ENCODE results near the gene GYS1.
A peak's percentile ranks its signal among the peaks of the same experiment; 100 is the strongest.
"Not testable (repeated sequence)": the region's sequence is repeated elsewhere in the genome, so short reads cannot be mapped to it uniquely, and the experiment has no call there.

GYS1 gene

GRCh38 chr19:49019242-49019932 lies 26.3 kb upstream of the GYS1 start:
- Histone ChIP-seq H3K4me2 (ENCODE audit: low read depth, low read length, poor library complexity, severe bottlenecking) (no peak overlapping the region), H2AFZ (ENCODE audit: low read depth, low read length, severe bottlenecking) (no peak overlapping the region), H3K9me2 (replicated peaks; ENCODE audit: insufficient read depth, low read length) (no peaks in the 10 kb centered on the region), H3K36me3 (ENCODE audit: low read length) (no peaks in the 10 kb centered on the region), H3K79me2 (ENCODE audit: insufficient read depth, low read length) (no peaks in the 10 kb centered on the region), H3K9me3 (ENCODE audit: insufficient read depth, low read length) (no peaks in the 10 kb centered on the region), H3K9ac (ENCODE audit: low read length) (no peak overlapping the region), H3K27ac (ENCODE audit: low read depth, low read length) (no peak overlapping the region), H3K4me3 (ENCODE audit: insufficient read depth, low read length, poor library complexity, severe bottlenecking) (no peak overlapping the region), H3K27me3 (ENCODE audit: low read length) (no peaks in the 10 kb centered on the region), H3F3A (ENCODE audit: insufficient read depth) (no peaks in the 10 kb centered on the region), H4K20me1 (ENCODE audit: low read depth, low read length) (no peaks in the 10 kb centered on the region)
- TF ChIP-seq, protein P1, sequence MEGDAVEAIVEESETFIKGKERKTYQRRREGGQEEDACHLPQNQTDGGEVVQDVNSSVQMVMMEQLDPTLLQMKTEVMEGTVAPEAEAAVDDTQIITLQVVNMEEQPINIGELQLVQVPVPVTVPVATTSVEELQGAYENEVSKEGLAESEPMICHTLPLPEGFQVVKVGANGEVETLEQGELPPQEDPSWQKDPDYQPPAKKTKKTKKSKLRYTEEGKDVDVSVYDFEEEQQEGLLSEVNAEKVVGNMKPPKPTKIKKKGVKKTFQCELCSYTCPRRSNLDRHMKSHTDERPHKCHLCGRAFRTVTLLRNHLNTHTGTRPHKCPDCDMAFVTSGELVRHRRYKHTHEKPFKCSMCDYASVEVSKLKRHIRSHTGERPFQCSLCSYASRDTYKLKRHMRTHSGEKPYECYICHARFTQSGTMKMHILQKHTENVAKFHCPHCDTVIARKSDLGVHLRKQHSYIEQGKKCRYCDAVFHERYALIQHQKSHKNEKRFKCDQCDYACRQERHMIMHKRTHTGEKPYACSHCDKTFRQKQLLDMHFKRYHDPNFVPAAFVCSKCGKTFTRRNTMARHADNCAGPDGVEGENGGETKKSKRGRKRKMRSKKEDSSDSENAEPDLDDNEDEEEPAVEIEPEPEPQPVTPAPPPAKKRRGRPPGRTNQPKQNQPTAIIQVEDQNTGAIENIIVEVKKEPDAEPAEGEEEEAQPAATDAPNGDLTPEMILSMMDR (IDR thresholded peaks at IDR 0.05; ENCODE audit: insufficient read depth, low read length, poor library complexity, severe bottlenecking): no peak
- TF ChIP-seq EZH2phosphoT487 (conservative IDR thresholded peaks at IDR 0.05; ENCODE audit: low read length): no peak

DNA sequence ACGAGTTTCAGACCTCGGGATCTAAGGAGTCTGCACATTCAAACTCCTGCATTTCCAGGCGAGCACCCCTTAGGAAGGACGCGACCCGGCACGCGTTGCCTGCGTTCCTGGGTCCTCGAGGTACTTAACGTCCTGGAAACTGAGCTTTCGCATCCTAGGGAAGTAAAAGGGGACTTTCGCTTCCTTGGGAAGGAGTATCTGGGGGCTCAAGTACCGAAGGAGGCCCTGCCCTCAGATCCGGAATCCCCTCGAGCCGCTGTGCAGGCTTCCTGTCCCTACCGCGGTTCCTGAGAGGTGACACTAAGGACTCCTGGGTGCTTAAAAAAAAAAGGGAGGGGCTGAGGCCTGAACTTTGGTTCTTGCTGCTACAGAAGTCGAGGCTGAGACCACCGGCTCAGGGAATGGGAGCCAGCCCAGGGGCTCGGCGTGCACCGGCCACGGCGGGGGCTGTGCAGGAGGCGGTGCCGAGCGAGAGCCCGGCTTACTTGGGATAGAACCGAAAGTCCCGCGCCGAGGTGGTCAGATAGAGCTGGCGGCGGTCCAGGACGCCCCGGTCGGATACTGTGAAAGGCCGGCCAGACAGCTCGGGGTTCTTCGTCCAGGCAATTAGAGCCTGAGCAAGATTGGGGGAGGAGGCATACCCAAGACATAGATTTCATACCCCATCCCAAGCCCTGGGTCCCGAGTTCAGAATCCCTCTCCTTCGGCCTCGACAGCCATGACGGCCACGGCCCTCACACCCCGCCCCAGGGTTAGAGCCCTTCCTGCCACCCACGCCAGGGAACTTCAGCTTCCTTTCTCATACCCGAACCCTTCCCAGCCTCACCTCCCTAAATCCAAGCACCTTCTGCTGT lies 25.5 kb upstream of the GYS1 start:
- H3K4me2 ChIP-seq (ENCODE audit: low read depth, low read length, poor library complexity, severe bottlenecking): peak overlapping the region; percentile 48
- not testable (repeated sequence) for H3K9me2 ChIP-seq (replicated peaks; ENCODE audit: insufficient read depth, low read length); H3K27me3 ChIP-seq (ENCODE audit: low read length); H3K79me2 ChIP-seq (ENCODE audit: insufficient read depth, low read length); H4K20me1 ChIP-seq (ENCODE audit: low read depth, low read length); H3K27ac ChIP-seq (ENCODE audit: low read depth, low read length); H3K4me3 ChIP-seq (ENCODE audit: insufficient read depth, low read length, poor library complexity, severe bottlenecking); H2AFZ ChIP-seq (ENCODE audit: low read depth, low read length, severe bottlenecking); H3K9me3 ChIP-seq (ENCODE audit: insufficient read depth, low read length); H3F3A ChIP-seq (ENCODE audit: insufficient read depth); H3K36me3 ChIP-seq (ENCODE audit: low read length)
- H3K9ac ChIP-seq (ENCODE audit: low read length): peak overlapping the region; percentile 32; the same call in 1 of the 2 replicates

DNA sequence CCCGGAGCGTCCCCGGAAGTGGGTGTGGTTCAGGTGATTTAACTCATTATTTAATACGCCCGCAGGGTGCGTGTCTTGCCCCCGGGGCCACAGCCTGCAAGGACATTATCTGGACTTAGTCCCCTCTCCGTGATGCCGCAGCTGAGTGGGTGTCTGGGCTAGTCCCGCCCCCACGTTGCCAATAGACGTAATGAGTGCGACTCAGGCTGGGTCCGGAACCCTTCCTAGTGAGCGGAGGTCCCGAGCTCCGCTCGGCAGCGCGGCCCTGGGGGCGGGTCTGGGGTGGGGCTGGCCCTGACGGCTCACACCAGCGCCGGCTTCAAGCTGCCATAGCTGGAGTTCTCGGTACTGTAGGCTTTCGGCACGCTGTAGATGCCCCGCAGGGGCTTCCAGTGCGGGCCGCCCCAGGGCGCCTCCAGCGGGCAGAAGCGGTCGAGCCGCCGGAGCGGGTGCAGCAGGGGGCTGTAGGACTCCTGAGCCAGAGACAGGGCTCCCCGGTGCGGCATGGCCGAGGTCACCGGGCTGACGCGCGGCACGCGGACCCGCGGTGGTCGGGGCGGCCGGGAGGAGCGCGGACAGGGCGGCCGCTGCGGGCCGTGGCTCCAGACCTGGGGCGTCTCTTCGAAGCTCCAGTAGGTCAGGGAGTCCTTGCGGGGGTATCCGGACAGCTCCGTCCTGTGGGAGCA lies 24.7 kb upstream of the GYS1 start:
- Histone ChIP-seq H2AFZ (ENCODE audit: low read depth, low read length, severe bottlenecking) (no peak overlapping the region), H3K79me2 (ENCODE audit: insufficient read depth, low read length) (no peaks in the 10 kb centered on the region), H3K4me3 (ENCODE audit: insufficient read depth, low read length, poor library complexity, severe bottlenecking) (no peak overlapping the region), H3K9me2 (replicated peaks; ENCODE audit: insufficient read depth, low read length) (no peaks in the 10 kb centered on the region), H3K9me3 (ENCODE audit: insufficient read depth, low read length) (no peaks in the 10 kb centered on the region), H3F3A (ENCODE audit: insufficient read depth) (no peaks in the 10 kb centered on the region), H4K20me1 (ENCODE audit: low read depth, low read length) (no peaks in the 10 kb centered on the region), H3K4me2 (ENCODE audit: low read depth, low read length, poor library complexity, severe bottlenecking) (peak overlapping the region; percentile 48), H3K27me3 (ENCODE audit: low read length) (no peaks in the 10 kb centered on the region), H3K36me3 (ENCODE audit: low read length) (no peaks in the 10 kb centered on the region), H3K9ac (ENCODE audit: low read length) (peak overlapping the region; percentile 32; the same call in 1 of the 2 replicates), H3K27ac (ENCODE audit: low read depth, low read length) (no peak overlapping the region)
- TF ChIP-seq EZH2phosphoT487 (conservative IDR thresholded peaks at IDR 0.05; ENCODE audit: low read length): no peak
- TF ChIP-seq, protein P1 (IDR thresholded peaks at IDR 0.05; ENCODE audit: insufficient read depth, low read length, poor library complexity, severe bottlenecking): peak; percentile 33

All from SU-DHL-6 (cell line).